HG02938 (cell line): ENCODE data around the gene PPL.
"Not testable (repeated sequence)": the region's sequence is repeated elsewhere in the genome, so short reads cannot be mapped to it uniquely, and the experiment has no call there.

Source experiments
- ATAC-seq: cut with Tn5 transposase; IDR thresholded peaks from one replicate; pipeline ENCODE4 v1.9.1; 2021; ENCODE audit warnings: mild to moderate bottlenecking, moderate library complexity; ENCODE audit not compliant: unreplicated experiment

PPL gene

GRCh38 chr16:4913130-4913773 lies 23.7 kb downstream of the PPL start:
- no peak for ATAC-seq

DNA sequence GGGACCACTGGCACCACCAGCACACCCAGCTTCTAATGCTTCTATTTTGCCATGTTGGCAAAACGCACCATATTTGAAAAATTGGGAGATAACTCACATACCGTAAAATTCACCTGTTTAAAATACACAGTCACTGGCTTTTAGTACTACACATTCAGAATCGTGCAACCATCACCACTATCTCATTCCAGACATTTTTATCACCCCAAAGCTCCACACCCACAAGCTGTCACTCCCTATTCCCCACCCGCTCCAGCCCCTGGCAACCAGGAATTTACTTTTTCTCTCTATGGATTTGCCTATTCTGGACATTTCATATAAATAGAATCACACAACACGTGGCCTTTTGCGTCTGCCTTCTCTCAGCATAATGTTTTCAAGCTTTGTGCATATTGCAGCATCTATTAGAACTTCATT lies 25.0 kb downstream of the PPL start:
- ATAC-seq: no peak

DNA sequence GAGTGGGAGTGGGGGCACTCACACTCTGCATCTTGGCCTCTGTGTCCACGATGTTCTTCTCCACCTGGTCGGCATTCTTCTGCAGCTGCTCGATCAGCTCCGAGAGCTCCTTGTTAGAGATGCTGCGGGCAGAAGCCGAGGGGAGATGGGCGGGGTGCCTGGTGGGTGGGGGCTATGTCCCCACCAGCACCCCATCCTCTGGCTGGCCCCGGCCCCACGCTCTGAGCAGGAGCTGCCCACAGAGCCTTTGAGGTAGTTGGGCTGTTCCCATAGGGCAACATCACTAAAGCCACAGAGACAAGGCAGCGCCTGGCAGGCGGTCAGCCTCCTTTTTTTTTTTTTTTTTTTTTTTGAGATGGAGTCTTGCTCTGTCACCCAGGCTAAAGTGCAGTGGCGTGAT lies 26.1 kb downstream of the PPL start:
- no peak for ATAC-seq

DNA sequence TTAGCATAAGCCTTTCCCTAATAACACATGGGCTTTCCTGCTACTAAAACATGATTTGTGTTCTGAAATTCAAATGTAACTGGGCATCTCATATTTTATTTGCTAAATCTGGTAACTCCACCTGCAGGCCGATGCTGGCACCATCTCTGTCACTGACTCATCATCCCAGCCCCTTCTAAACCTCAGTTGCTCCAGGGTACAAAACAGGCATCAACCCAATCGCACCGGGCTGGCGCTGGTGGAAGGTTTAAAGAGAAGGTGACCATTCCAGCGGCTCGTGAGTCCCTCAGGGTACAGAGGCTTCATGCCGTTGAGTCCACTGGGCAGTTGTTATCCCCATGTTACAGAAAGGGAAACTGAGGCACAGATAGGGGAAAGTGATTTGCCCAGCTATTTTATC lies 27.1 kb downstream of the PPL start:
- ATAC-seq: no peak

DNA sequence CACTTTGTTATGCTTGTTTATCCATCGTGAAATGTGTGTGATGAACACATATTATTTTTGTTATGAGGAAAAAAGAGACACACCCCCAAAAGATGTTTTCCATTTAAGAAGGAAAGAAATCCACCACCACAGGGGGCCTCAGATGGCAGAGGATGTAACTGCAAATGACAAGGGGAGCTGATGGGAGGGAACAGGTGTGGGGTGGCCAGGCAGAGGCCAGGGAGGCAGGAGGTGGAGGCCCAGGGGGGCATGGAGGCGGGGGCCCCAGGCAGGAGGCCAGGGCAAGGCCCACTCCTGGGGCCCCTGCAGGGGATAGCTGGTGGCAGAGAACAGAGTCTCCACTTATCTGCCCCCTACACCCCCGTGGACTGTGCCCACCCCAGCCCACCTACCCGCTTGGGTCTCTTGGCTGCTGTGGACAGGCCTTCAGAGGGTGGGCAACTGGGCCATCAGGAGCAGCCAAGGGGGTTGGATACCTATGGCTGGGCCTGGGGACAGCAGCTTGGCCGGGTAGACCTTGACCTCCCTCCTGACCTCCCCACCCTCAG lies 28.0 kb downstream of the PPL start:
- ATAC-seq: no peak

DNA sequence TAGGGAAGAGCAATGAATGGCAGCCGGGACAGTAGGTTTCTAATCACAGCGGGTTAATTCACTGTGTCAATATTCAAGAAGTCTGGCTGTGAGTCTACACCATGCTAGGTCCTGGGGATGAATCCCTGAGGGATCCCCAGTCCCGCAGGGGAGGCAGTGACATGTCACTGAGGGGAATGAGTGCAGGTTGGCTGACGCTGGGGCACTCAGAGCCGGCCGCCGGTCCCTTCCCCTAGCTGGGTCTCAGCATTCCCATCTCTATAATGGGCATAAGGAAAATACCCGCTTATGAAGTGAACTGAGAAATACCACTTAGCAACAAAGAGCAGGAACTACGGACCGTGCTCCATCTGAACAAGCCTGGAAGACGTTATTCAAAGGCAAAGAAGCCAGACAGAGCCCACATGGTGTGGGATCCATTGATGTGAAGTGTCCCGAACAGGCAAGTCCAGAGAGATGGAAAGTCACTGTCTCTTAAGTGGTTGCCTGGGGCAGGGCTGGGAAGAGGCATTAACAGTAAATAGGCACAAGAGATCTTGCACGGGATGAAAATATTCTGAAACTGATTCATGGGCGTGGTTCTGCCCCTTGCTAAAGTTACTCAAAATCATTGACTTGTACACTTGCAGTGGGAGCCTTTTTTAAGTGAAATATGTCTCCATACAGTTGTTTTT lies 31.9 kb downstream of the PPL start:
- no peak for ATAC-seq

DNA sequence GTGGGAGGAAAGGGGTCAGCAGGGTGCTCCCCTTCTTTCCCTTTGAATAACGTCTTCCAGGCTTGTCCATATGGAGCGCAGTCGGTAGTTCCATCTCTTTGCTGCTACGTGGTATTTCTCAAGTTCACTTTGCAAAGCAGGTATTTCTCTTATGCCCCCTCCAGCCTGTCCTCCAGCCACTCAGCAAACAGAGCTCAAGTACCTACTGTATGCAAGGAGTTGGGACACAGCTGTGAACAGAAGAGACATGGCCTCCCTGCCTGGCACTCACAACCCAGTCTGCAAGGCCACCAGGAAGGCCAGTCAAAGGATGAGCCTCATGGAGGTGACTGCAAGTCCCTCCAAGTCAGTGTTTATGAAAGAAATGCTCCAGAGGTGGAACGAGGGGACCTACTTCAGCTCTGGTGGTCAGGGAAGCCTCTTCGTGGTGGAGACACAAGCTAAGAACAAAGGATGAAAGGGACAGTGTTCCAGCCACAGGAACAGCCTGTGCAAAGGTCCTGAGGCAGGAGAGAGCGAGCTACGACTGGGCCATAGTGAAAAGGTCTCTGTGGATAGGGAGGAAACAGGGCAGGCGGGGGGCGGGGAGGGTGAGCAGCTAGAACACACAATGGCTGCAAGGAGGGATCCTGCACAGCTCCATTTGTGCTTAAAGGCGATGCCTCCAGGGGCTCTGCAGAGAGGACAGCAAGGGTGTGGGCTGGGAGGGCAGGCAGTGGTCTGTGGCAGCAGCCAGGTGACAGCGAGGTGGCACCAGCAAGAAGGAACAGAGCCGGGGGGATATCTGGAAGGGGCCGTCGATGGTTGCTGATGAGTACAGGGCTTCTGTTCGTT lies 32.6 kb downstream of the PPL start:
- no peak for ATAC-seq

GRCh38 chr16:4902038-4902437 lies 34.9 kb downstream of the PPL start:
- ATAC-seq: no peak

DNA sequence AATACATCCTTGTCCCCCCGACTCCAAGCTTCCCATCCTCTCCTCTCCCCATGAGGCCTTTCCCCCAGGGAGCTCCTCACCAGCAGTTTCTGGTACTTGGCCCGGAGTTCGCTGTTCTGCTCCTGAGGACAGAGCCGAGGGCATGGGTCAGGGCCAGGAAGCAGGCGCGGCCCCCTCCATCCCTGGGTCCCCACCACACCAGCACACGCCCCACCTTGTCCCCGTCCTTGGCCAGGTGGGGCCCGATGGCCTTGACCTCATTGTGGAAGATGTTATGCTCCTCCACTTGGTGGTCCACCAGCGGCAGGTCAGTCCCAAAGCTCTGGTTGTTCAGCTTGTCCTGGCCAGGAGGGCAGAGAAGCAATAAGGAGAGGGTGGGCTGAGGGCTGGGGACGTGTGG lies 36.2 kb downstream of the PPL start:
- ATAC-seq: no peak

GRCh38 chr16:4900036-4900435 lies 36.9 kb downstream of the PPL start:
- no peak for ATAC-seq

GRCh38 chr16:4899474-4899846 lies 37.5 kb downstream of the PPL start:
- ATAC-seq: no peak

DNA sequence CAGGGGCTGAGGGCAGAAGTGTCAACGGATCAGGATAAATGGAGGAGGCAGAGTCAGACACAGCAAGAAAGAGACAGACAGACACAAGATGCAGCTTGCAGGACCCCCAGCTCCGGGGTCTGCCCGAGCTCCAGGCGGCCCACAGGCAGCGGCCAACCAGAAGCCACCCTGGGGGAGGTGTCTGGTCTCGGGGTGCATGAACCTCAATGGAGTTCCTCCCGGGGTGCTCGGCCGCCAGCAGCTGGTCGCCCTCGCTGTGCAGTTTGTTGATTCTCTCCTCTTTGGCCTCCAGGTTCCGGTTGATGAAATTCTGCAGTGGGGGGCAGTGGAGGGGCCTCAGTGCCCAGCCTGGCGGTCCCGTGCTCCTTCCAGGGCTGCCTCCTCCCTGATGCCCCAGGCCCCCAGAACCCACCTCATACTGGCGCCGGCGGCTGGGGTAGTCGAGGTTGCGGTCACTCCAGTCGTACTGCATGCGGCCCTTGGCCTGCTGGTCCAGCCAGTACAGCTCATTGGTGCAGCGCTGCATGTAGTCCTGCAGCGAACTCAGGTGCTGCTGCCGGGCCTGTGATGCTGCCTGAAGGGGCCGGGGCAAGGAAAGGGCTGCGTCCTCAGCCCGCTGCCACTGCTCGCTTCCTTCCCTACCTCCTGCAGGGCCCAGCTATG lies 38.0 kb downstream of the PPL start:
- no peak for ATAC-seq

GRCh38 chr16:4897328-4897727 lies 39.6 kb downstream of the PPL start:
- no peak for ATAC-seq

DNA sequence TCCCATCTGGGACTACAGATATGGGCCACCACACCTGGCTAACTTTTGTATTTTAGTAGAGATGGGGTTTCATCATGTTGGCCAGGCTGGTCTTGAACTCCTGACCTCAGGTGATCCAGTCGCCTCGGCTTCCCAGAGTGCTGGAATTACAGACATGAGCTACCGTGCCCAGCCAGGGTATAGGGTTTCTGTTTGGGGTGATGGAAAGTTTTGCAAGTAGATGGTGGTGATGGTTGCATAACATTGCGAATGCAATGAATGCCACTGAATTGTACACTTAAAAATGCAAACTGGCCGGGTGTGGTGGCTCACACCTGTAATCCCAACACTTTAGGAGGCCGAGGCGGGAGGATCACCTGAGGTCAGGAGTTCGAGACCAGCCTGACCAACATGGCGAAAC lies 40.2 kb downstream of the PPL start:
- ATAC-seq: not testable (repeated sequence)

DNA sequence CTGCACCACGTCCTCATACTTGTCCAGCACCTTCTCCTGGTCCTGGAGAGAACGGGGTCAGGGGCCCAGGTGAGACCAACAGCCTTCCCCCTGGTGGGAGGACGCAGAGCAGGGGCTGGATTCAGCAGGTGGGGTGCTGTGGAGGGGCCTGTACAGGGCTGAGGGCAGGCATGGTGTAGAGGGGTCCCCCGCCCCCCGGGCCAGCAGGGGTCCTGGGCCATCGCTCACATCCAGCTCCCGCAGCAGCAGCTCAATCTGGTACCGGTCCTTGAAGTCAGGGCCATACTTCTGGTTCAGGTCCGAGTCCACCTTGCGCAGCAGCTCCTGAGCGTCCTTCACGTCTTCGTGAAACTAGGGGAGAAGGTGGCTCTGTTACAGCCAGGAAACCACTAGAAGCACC lies 41.6 kb downstream of the PPL start:
- ATAC-seq: no peak

DNA sequence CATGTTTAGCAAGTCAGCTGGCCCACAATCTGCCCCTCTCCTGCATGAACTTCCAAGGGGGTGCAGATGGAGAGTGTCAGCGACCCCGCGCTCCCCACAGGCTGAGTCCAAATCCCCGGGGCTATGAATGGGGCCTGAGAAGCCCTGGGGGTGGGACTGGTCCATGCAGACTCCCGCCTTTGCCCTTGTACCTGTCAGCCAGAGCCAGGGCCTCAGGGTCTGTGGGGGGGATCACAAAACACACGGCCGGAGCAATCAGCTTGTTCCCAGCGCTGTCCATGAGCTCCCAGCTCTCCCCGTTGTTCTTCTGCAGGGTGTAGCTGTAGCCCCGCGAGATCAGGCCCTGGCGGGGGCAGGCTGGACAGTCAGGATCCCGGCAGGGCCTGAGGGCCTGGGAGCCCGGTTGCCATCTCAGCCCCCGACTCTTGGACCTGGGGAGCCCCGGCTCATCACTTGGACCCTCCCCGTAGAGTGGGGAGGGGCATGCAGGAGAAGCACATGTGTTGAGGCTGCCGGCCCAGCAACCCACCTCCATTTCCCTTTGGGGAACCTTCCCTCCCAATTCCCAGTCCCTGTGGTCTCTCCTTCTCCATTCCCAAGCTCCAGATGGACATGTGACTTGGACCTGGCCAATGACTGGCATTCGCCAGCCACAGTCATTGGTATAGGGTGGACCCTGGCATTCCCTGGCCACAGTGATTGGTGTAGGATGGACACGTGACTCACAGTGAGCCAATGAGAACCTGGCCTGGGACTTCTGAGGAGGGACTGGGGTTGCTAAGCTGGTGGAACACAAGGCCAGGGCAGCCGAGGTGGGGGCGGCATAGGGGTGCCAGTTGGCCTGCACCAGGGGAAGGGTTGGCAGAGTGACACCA lies 42.4 kb downstream of the PPL start:
- ATAC-seq: no peak

DNA sequence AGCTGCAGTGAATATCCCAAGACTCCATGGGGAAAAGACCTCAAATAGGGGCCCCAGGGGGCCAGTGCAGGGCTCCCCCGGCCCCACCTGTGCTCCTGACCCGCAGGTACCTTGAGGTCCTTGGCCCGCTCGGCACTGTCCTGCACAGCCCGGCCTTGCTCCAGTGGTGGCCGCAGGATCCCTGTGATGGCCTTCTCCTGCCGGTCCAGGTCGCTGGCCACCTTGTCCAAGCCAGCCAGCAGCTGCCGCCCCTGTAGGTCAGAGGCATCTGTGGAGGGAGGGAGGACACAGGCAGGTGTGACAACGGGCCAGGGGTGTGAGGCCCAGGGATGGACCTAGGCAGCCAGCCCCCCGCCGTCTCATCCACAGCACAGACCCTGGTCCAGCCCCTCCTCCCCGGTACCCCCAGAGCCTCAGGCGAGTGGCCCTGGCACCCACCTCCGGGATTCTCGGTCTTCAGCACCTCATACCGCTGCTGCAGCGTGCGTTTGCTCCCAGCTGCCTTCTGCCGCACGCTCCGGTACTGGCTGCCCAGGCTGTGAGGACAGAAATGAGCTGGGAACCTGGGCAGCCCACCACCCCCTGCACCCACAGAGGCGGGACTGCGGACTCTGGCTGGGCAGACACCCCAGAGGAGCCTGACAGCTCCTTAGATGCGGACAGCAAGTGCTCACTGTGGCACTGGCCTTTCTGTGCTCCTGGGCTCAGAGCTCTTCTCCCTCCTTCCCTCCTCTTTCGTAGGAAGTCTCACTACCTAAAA lies 43.7 kb downstream of the PPL start:
- ATAC-seq: no peak

DNA sequence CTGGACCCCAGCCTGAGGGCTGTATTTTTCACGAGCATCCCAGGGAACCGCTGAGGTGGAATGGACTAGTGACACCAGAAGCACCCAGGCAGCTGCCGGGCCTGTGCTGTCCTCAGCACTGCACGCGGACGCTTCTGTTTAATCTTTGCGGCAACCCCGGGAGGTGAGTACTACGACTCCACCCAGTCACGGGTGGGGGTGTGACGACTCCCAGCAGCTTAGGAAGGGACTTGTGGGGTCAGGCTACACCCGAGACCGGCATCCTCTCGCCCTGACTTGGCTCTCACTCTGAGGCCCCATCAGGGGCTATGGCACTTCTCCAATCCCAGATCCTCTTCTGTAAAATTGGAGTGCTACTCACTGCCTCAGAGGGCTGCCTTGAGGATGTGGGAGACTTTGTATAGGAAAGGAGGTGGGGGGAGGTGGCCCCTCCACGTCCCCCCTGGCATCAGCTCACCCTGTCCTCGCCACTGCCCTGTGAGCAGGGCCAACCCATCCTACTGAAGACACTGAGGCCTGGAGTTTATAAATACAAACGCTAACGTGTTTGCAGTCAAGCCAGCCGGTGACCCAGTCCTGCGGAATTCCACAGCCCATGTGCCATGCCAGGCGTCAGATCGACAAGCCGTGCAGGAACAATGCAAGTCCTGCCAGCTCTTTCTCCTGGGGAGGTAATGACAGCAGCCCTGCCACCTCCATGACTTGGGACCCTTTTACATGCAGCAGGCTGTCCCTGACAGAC lies 44.4 kb downstream of the PPL start:
- no peak for ATAC-seq

- ATAC-seq: no peak
Observed at GRCh38 chr16:4891886-4892216, 45.1 kb downstream of the PPL start.
